Measurements from ENCODE around the gene GPR55.
A peak's percentile ranks its signal among the peaks of the same experiment; 100 is the strongest.

The GPR55 gene

GRCh38 chr2:230919240-230919639, 5.8 kb downstream of the GPR55 start:
- no peak for DNase-seq (ENCODE audit: low read depth)

GRCh38 chr2:230916218-230916617, 8.8 kb downstream of the GPR55 start:
- no peak for DNase-seq (ENCODE audit: low read depth)

GRCh38 chr2:230915319-230915718, 9.7 kb downstream of the GPR55 start:
- DNase-seq (ENCODE audit: low read depth), result no peak

- DNase-seq (ENCODE audit: low read depth), result no peak
Measured at GRCh38 chr2:230914886-230915285, 10.2 kb downstream of the GPR55 start.

- no peak for DNase-seq (ENCODE audit: low read depth)
Measured at GRCh38 chr2:230913406-230914143, 11.5 kb downstream of the GPR55 start.

GRCh38 chr2:230912724-230913123, 12.3 kb downstream of the GPR55 start:
- DNase-seq (ENCODE audit: low read depth), result no peak

GRCh38 chr2:230912046-230912445, 13.0 kb downstream of the GPR55 start:
- no peak for DNase-seq (ENCODE audit: low read depth)

- no peak for DNase-seq (ENCODE audit: low read depth)
Measured at GRCh38 chr2:230910546-230911177, 14.4 kb downstream of the GPR55 start.

GRCh38 chr2:230909841-230910545, 15.0 kb downstream of the GPR55 start:
- DNase-seq (ENCODE audit: low read depth), result no peak

GRCh38 chr2:230908595-230909191, 16.3 kb downstream of the GPR55 start:
- peak; percentile 65 for DNase-seq (ENCODE audit: low read depth)

GRCh38 chr2:230908092-230908594, 16.9 kb downstream of the GPR55 start:
- no peak for DNase-seq (ENCODE audit: low read depth)

- DNase-seq (ENCODE audit: low read depth), result no peak
Measured at GRCh38 chr2:230907361-230908091, 17.5 kb downstream of the GPR55 start.

- no peak for DNase-seq (ENCODE audit: low read depth)
Measured at GRCh38 chr2:230906471-230907230, 18.4 kb downstream of the GPR55 start.

- DNase-seq (ENCODE audit: low read depth), result peak; percentile 84
Measured at GRCh38 chr2:230905448-230906421, 19.3 kb downstream of the GPR55 start.

GRCh38 chr2:230904856-230905447, 20.1 kb downstream of the GPR55 start:
- no peak for DNase-seq (ENCODE audit: low read depth)

- DNase-seq (ENCODE audit: low read depth), result no peak
Measured at GRCh38 chr2:230903231-230904150, 21.6 kb downstream of the GPR55 start.

- DNase-seq (ENCODE audit: low read depth), result peak; percentile 58
Measured at GRCh38 chr2:230902180-230902899, 22.7 kb downstream of the GPR55 start.

GRCh38 chr2:230901006-230901405, 24.0 kb downstream of the GPR55 start:
- DNase-seq (ENCODE audit: low read depth), result no peak
